ENCODE data around the gene PBOV1.
A peak's percentile ranks its signal among the peaks of the same experiment; 100 is the strongest.

Gene PBOV1

DNA sequence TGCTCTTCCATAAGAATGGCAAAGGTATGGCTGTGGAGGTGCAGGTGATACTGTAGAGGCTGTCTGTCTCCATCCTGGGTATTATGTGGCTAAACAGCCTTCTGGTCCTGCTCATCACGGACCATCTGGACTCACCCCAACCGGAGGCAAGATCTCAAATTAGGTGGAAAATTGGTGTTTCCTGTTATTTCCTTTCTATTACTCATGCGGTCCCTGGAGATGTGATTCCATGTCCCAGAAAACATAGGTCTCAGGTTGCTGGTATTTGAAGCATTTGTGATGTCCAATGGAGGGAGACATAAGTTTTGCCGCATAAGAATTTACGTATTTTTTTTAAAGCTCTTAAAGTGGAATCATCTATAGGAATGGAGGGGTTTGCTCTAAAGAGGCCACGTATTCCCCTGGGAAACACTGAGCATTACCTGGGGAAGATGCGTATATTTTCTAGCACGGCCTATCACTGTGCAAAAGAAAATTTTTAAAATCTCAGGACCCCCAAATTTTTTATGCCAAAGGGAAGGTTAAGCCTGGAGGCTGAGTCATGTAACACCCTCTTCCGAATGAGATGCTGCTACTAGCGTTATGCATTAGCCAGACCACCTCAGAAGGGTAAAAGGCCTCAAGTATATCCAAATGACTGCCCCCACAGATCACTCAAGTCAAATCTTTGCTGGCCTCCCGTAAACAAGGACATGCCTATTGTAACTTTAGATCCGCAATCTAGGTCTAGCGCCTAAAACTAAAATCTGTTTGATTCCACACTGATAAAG, 22.4 kb upstream of the PBOV1 start:
- no peaks in the 10 kb centered on the region for H3K9me3 ChIP-seq
- no peaks in the 10 kb centered on the region for H3K4me1 ChIP-seq
- H3K36me3 ChIP-seq = no peaks in the 10 kb centered on the region
- H3K4me2 ChIP-seq = no peak overlapping the region
- no peak overlapping the region for H3K9ac ChIP-seq
- H3K27ac ChIP-seq = no peak overlapping the region
- no peaks in the 10 kb centered on the region for H4K20me1 ChIP-seq
- H3K27me3 ChIP-seq = no peaks in the 10 kb centered on the region
- TF ChIP-seq Cebpa-rat (IDR thresholded peaks at IDR 0.05) = no peak
- no peak overlapping the region for H3K4me3 ChIP-seq

DNA sequence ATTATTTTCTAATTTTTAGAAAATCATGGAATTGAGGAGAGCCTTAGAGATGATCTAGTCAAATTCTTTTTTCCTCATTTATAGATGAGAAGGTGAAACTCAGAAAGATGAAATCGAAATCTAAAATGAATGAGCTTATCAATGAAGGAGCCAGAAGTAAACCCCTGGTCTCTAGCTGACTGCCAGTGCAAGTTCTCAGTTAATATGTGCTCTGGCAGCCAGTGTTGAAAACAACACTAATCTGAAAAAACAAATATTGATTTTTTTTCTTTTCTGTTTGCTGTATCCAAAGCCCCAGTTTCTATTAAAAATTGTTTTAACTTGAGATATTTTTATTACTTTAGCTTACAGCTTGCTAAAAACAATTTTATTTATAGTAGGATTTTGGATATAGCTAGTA, 21.5 kb upstream of the PBOV1 start:
- Histone ChIP-seq H3K9me3 (no peaks in the 10 kb centered on the region), H3K36me3 (no peaks in the 10 kb centered on the region), H3K4me3 (no peak overlapping the region), H4K20me1 (no peaks in the 10 kb centered on the region), H3K4me2 (no peak overlapping the region), H3K9ac (no peak overlapping the region), H3K27ac (no peak overlapping the region), H3K4me1 (no peaks in the 10 kb centered on the region), H3K27me3 (no peaks in the 10 kb centered on the region)
- no peak for TF ChIP-seq Cebpa-rat (IDR thresholded peaks at IDR 0.05)

DNA sequence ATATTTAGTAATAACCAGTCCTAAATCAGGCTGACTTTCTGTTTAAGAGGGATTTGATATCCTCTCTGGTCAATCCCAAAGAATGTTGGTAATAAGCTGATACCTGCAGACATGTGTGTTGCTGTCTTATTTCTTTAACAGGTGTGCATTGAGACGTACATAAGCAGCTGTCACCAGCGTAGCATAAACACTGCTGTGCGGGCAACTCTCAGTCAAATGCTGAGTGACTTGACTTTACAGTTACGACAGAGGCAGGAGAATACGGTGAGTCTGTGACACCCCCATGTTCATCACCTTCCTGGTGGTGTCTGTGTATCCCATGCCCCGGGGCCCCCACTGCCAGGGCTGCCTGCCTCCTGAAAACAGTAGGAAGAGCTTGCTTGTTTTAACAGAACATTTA, 20.1 kb upstream of the PBOV1 start:
- TF ChIP-seq Cebpa-rat (IDR thresholded peaks at IDR 0.05) = no peak
- Histone ChIP-seq H3K36me3 (no peaks in the 10 kb centered on the region), H3K4me2 (no peak overlapping the region), H3K27me3 (no peaks in the 10 kb centered on the region), H3K4me1 (no peaks in the 10 kb centered on the region), H3K4me3 (no peak overlapping the region), H4K20me1 (no peaks in the 10 kb centered on the region), H3K9me3 (no peaks in the 10 kb centered on the region), H3K9ac (no peak overlapping the region), H3K27ac (no peak overlapping the region)

DNA sequence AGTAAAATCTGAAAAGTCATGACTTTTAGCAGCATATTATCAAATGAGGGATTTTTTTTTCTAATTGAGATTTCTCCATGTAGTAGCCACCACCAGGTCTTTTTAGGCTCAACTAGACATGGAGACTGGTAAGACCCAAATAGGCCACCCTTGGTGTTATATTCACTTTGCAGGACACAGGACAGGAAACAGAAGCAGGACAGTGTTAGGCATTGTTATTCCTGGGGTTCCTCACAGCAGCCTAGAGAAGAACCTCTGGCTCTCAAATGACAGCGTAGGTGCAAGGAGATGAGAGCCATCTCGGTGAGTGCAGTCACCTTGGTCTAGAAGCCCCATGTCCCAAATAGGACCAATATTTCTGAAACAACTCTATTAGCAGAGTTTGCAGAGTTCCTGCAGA, 19.2 kb upstream of the PBOV1 start:
- H3K9ac ChIP-seq = no peak overlapping the region
- H3K4me1 ChIP-seq = no peaks in the 10 kb centered on the region
- no peaks in the 10 kb centered on the region for H3K27me3 ChIP-seq
- H3K27ac ChIP-seq = no peak overlapping the region
- H3K9me3 ChIP-seq = no peaks in the 10 kb centered on the region
- H4K20me1 ChIP-seq = no peaks in the 10 kb centered on the region
- TF ChIP-seq Cebpa-rat (IDR thresholded peaks at IDR 0.05) = no peak
- no peak overlapping the region for H3K4me3 ChIP-seq
- no peak overlapping the region for H3K4me2 ChIP-seq
- no peaks in the 10 kb centered on the region for H3K36me3 ChIP-seq

DNA sequence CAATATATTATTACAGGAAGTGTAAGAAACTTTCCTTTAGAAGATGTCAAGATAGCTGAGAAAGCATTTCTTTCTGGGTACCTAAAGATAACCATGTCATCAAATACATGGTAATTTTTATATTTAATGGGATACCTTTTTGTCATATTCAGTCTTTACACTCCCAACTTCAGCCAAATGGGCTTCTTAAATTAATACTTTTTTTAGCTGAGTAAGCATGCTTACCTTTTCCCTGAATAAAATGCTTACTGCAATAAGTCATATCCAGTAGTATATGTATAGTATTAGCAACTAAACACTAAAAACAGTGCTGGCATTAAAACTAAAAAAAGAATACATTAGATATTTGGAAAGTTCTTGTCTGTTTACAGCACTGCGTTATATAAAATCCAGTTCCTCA, 17.4 kb upstream of the PBOV1 start:
- no peak for TF ChIP-seq Cebpa-rat (IDR thresholded peaks at IDR 0.05)
- H3K4me3 ChIP-seq = no peak overlapping the region
- no peak overlapping the region for H3K27ac ChIP-seq
- no peaks in the 10 kb centered on the region for H3K9me3 ChIP-seq
- H3K36me3 ChIP-seq = no peaks in the 10 kb centered on the region
- H3K27me3 ChIP-seq = no peaks in the 10 kb centered on the region
- peaks cover 11% of the 10 kb centered on the region for H3K4me1 ChIP-seq
- no peak overlapping the region for H3K9ac ChIP-seq
- H4K20me1 ChIP-seq = no peaks in the 10 kb centered on the region
- no peak overlapping the region for H3K4me2 ChIP-seq

DNA sequence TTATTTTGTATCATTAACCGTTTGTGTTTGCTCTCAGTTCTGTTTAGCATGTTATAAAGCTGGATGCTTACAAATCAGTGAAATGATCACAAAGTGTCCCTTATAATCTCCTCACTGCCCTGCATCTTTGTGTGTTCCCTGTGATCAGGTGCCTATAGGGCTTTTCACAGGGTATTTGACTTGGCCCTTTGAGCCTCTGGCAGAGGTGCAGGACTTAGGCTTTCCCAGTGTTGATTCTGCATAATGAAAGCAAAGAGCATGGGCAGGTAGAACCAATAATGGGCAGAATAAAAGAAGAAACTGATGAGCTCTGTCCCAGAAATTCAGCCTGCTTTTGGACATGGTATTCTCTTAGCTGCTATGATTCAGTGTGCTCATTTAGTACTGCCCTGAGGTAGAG, 16.9 kb upstream of the PBOV1 start:
- Histone ChIP-seq H3K27ac (no peak overlapping the region), H3K9me3 (no peaks in the 10 kb centered on the region), H4K20me1 (no peaks in the 10 kb centered on the region), H3K36me3 (no peaks in the 10 kb centered on the region), H3K27me3 (no peaks in the 10 kb centered on the region), H3K4me1 (peaks cover 11% of the 10 kb centered on the region), H3K4me3 (no peak overlapping the region), H3K9ac (no peak overlapping the region), H3K4me2 (no peak overlapping the region)
- TF ChIP-seq Cebpa-rat (IDR thresholded peaks at IDR 0.05) = no peak

DNA sequence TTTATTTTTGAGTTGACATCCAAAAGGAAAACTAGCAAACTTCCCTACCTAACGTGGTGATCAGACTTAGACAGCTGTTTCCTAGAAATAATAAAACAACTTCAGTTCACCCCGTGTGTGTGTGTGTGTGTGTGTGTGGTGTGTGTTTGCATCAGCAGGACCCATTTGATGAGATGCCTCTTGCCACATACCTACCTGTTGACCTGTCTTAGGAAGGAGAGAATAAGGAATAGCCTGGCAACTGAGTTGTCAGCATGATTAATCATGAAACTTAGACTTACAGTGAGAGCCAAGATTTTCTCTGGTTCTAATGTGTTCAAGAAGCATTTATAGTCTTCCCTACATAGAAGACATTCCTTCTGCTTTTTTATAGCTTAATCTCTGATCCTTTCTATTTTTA, 16.1 kb upstream of the PBOV1 start:
- TF ChIP-seq Cebpa-rat (IDR thresholded peaks at IDR 0.05) = no peak
- H3K4me1 ChIP-seq = peaks cover 11% of the 10 kb centered on the region

DNA sequence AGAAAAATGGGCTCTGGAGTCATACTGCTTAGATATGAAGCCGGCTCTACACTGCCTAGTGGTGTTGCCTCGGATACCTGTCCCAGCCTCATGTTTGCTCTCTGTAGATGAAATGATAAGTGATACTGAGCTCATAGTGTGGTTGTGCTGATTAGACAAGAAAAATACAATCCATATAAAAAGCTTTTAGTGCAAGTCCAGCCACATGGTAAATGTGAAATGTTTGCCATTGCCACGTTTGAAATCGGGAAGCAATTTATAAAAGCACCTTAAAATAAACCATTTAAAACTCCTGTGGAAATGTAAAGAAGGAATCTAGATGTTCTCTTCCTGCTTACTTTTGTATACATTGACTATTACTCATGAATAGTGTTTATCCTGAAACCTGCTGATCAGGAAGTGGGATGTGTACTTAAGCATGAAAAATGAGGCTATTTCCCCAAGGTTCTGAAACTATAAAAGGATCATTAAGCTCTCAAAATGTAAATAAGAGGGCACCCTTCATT, 13.1 kb upstream of the PBOV1 start:
- Histone ChIP-seq H4K20me1 (no peaks in the 10 kb centered on the region), H3K36me3 (no peaks in the 10 kb centered on the region), H3K4me2 (peak overlapping the region; percentile 44), H3K4me1 (peaks cover 11% of the 10 kb centered on the region), H3K27me3 (no peaks in the 10 kb centered on the region), H3K9ac (no peak overlapping the region), H3K9me3 (no peaks in the 10 kb centered on the region), H3K27ac (no peak overlapping the region), H3K4me3 (no peak overlapping the region)
- TF ChIP-seq Cebpa-rat (IDR thresholded peaks at IDR 0.05) = no peak

More for the DNA sequence above, 16.1 kb upstream of the PBOV1 start:
- Histone ChIP-seq H3K9ac (no peak overlapping the region), H3K27ac (no peak overlapping the region), H3K27me3 (no peaks in the 10 kb centered on the region), H3K4me2 (no peak overlapping the region), H4K20me1 (no peaks in the 10 kb centered on the region), H3K4me3 (no peak overlapping the region), H3K36me3 (no peaks in the 10 kb centered on the region), H3K9me3 (no peaks in the 10 kb centered on the region)

DNA sequence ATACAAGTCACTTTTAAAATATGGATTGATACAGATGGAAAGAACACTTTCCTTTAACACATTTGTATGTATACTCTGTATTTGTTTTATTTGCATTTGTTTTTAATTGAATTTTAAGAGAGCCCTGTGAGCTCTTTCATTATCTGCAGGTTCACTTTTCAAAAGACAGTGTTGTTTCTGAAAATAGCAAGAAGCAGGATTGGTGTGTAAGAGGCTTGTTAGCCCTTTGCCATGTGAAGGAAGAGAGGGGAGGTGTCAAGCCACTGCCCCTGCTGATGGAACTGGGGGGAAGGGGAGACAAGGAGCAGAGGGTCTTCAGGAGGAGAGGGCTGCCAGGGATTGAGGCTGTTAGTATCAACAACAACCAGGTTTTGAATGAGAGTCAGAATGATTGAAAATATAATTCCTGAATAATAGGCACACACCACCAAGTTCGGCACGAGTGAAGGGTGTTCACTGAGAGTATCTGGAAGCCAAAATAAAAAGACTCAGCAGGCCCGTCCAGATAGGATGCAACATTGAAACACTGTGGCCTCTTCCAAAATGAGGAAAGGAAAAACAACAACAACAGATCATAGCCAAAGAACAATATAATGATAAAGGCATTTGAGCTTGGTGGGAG, 12.6 kb upstream of the PBOV1 start:
- no peak overlapping the region for H3K27ac ChIP-seq
- peak overlapping the region; percentile 44; the same call in 1 of the 2 replicates for H3K4me2 ChIP-seq
- H3K9me3 ChIP-seq = no peaks in the 10 kb centered on the region
- TF ChIP-seq Cebpa-rat (IDR thresholded peaks at IDR 0.05) = no peak
- H3K4me3 ChIP-seq = no peak overlapping the region
- H3K36me3 ChIP-seq = no peaks in the 10 kb centered on the region
- H3K27me3 ChIP-seq = no peaks in the 10 kb centered on the region
- H3K4me1 ChIP-seq = peaks cover 11% of the 10 kb centered on the region
- no peaks in the 10 kb centered on the region for H4K20me1 ChIP-seq
- no peak overlapping the region for H3K9ac ChIP-seq

DNA sequence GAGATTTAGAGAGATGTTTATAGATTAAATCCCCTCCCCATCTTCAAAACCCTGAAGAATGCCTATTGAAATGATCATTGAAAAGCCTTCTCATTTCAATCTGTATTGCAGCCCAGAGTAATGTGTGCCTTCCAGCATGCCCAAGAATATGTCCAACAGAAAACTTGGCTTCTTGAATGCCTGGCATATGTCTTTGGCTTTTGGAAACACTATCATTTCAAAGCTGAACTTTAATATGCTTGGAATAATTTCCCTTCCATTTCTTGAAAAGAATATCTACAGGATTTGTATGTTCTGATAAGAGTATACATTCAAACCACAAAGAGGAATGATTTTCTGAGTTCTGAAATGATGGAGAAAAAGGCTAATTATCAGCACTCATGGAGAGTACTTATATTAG, 11.9 kb upstream of the PBOV1 start:
- H3K4me3 ChIP-seq = no peak overlapping the region
- no peak for TF ChIP-seq Cebpa-rat (IDR thresholded peaks at IDR 0.05)
- no peaks in the 10 kb centered on the region for H3K36me3 ChIP-seq
- no peak overlapping the region for H3K9ac ChIP-seq
- no peaks in the 10 kb centered on the region for H3K9me3 ChIP-seq
- no peak overlapping the region for H3K4me2 ChIP-seq
- no peaks in the 10 kb centered on the region for H3K27me3 ChIP-seq
- peaks cover 11% of the 10 kb centered on the region for H3K4me1 ChIP-seq
- no peaks in the 10 kb centered on the region for H4K20me1 ChIP-seq
- H3K27ac ChIP-seq = no peak overlapping the region
